ENCODE measurements around the gene THY1.

THY1 gene

GRCh38 chr11:119417726-119418540, 5.0 kb downstream of the THY1 start:
- no peak overlapping the region for H3K4me3 ChIP-seq (ENCODE audit: low read depth, low read length)
- TF ChIP-seq CTCF (IDR thresholded peaks at IDR 0.05; ENCODE audit: low read depth, low read length) = no peak

GRCh38 chr11:119416606-119417580, 6.1 kb downstream of the THY1 start:
- no peak overlapping the region for H3K4me3 ChIP-seq (ENCODE audit: low read depth, low read length)
- no peak for TF ChIP-seq CTCF (IDR thresholded peaks at IDR 0.05; ENCODE audit: low read depth, low read length)

- no peak for TF ChIP-seq CTCF (IDR thresholded peaks at IDR 0.05; ENCODE audit: low read depth, low read length)
- H3K4me3 ChIP-seq (ENCODE audit: low read depth, low read length) = no peak overlapping the region
Observed at GRCh38 chr11:119415966-119416365, 7.0 kb downstream of the THY1 start.

- H3K4me3 ChIP-seq (ENCODE audit: low read depth, low read length) = no peak overlapping the region
- no peak for TF ChIP-seq CTCF (IDR thresholded peaks at IDR 0.05; ENCODE audit: low read depth, low read length)
Observed at GRCh38 chr11:119415517-119415916, 7.5 kb downstream of the THY1 start.

GRCh38 chr11:119414734-119415133, 8.2 kb downstream of the THY1 start:
- no peak overlapping the region for H3K4me3 ChIP-seq (ENCODE audit: low read depth, low read length)
- TF ChIP-seq CTCF (IDR thresholded peaks at IDR 0.05; ENCODE audit: low read depth, low read length) = no peak

- TF ChIP-seq CTCF (IDR thresholded peaks at IDR 0.05; ENCODE audit: low read depth, low read length) = no peak
- no peak overlapping the region for H3K4me3 ChIP-seq (ENCODE audit: low read depth, low read length)
Observed at GRCh38 chr11:119414321-119414720, 8.7 kb downstream of the THY1 start.

GRCh38 chr11:119412072-119412471, 10.9 kb downstream of the THY1 start:
- no peak for TF ChIP-seq CTCF (IDR thresholded peaks at IDR 0.05; ENCODE audit: low read depth, low read length)
- no peak overlapping the region for H3K4me3 ChIP-seq (ENCODE audit: low read depth, low read length)

Measured in WI38 (cell line).